Measurements from ENCODE around the gene MAML2.

GRCh38 chr11:96188243-96189006 lies 154.6 kb downstream of the MAML2 start:
- TF ChIP-seq CTCF (IDR thresholded peaks at IDR 0.05; ENCODE audit: low read length) (no peak), EZH2phosphoT487 (IDR thresholded peaks at IDR 0.05; ENCODE audit: low read length) (no peak)

Data from MM.1S (cell line).